BJ (cell line): Measurements from ENCODE around the gene GIMAP6. TPM values are rescaled to one million over a fixed set of nuclear protein-coding genes. Genes with fewer than 3 reads are reported as not detected.
"Not testable (repeated sequence)": the region's sequence is repeated elsewhere in the genome, so short reads cannot be mapped to it uniquely, and the experiment has no call there.

ENCODE experiments used
- CTCF ChIA-PET: fragments of 350-600 bp; formaldehyde crosslinking; extraction: SDS; loops from one replicate; lab custom pipeline; 2021; ENCODE audit warnings: antibody characterized with exemption, inconsistent platforms; lab: Yijun Ruan, JAX
- POLR2A ChIA-PET: fragments of 300-600 bp; sonication (Branson Sonifier 250); formaldehyde crosslinking; extraction: SDS; loops from one replicate; lab custom pipeline; 2021; ENCODE audit warnings: antibody characterized with exemption; lab: Charles Lee
- DNase-seq: peaks from one replicate; pipeline ENCODE4 v3.0.0-alpha.2; 2011; ENCODE audit warnings: low read depth
- H3K27me3 ChIP-seq: 2 replicates; pipeline ENCODE4 v1.6.0; 2011; ENCODE audit warnings: low read length; ENCODE audit not compliant: control insufficient read depth, insufficient read depth
- H3K36me3 ChIP-seq: 2 replicates; pipeline ENCODE4 v1.5.1; 2011; ENCODE audit warnings: low read length; ENCODE audit not compliant: control insufficient read depth, insufficient read depth
- H3K4me3 ChIP-seq: 2 replicates; pipeline ENCODE4 v1.5.1; 2011; ENCODE audit warnings: low read depth, mild to moderate bottlenecking, control low read depth, low read length
- polyA plus RNA-seq: library from polyadenylated mRNA; depleted of rRNA; stranded (reverse); fragments of >200 nt; gene quantifications from 2 replicates; pipeline ENCODE4 v1.2.3, GENCODE V29; 2011; rRNA removed
- TF ChIP-seq, protein P1 (sequence below): IDR thresholded peaks from 2 replicates; pipeline ENCODE4 v1.5.1; 2011; ENCODE audit warnings: low read depth, mild to moderate bottlenecking, control low read depth, inconsistent platforms, low read length, moderate library complexity; ENCODE audit not compliant: insufficient read depth

Gene GIMAP6
- polyA plus RNA-seq, 1 experiment = not detected

DNA sequence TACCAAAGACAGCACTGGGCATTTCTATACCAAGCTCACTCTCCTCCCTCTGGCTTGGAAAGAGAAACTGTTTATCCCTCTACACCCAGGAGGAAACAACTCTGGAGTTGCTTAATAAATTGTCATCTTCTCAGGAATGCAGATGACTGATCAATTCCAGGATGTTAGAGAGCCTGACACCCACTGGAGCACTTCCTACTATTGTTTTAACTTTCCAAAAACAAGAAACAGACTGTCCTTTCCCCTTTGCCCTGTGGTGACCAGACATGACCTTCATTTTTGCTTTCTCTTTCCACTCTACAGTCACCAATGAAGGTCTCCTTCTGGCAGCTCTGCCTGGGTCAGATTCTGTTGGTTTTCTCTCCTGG, 45.4 kb downstream of the GIMAP6 start:
- DNase-seq = no peak
- ChIA-PET POLR2A (no interaction called here), CTCF (no interaction called here)
- Histone ChIP-seq H3K36me3 (no peaks in the 10 kb centered on the region), H3K27me3 (no peaks in the 10 kb centered on the region), H3K4me3 (no peak overlapping the region)
- TF ChIP-seq, protein P1, sequence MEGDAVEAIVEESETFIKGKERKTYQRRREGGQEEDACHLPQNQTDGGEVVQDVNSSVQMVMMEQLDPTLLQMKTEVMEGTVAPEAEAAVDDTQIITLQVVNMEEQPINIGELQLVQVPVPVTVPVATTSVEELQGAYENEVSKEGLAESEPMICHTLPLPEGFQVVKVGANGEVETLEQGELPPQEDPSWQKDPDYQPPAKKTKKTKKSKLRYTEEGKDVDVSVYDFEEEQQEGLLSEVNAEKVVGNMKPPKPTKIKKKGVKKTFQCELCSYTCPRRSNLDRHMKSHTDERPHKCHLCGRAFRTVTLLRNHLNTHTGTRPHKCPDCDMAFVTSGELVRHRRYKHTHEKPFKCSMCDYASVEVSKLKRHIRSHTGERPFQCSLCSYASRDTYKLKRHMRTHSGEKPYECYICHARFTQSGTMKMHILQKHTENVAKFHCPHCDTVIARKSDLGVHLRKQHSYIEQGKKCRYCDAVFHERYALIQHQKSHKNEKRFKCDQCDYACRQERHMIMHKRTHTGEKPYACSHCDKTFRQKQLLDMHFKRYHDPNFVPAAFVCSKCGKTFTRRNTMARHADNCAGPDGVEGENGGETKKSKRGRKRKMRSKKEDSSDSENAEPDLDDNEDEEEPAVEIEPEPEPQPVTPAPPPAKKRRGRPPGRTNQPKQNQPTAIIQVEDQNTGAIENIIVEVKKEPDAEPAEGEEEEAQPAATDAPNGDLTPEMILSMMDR = no peak

DNA sequence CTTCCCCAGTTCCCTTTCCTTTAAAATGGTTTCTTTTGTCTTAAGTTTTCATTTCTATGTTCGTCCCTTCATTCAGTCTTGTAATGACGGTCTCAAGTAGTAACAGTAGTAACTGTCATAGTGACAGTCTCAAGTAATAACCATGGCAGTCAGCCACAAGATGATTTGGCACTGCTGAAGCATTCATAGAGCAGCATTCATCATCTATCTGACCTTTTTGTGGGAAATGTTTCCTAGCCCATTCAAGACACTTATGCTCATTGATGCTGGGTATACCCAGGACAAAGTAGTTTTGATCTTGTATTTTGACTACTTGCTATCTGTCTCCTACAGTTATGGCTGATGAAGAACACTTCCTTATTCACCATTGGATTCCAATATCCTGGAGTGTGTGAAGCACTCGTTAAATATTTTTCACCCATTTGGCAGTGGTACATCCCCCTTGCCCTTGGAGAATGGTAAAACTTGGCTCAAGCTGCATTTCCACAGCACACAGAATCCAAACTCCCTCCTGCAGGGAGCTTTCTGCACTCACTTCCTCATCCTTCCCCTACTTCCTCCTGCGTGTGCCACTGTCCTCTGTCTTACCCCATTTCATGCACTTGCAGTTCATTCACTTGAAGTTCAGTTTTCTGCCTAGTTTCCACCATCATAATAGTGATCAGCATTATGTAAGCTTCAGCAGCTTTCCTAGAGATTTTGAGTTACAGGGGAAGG, 46.0 kb downstream of the GIMAP6 start:
- TF ChIP-seq, protein P1 = no peak
- Histone ChIP-seq H3K27me3 (no peaks in the 10 kb centered on the region), H3K4me3 (no peak overlapping the region), H3K36me3 (no peaks in the 10 kb centered on the region)
- CTCF ChIA-PET = no interaction called here
- DNase-seq = no peak
- POLR2A ChIA-PET = no interaction called here

- CTCF ChIA-PET = interaction anchor here (0.7 kb wide), 1 partner anchor 24 kb away, joined by 3 read pairs; no protein-coding TSS in a partner anchor
- DNase-seq = no peak
- H3K27me3 ChIP-seq = no peaks in the 10 kb centered on the region
- POLR2A ChIA-PET = no interaction called here
- no peaks in the 10 kb centered on the region for H3K36me3 ChIP-seq
- no peak overlapping the region for H3K4me3 ChIP-seq
- TF ChIP-seq, protein P1 = no peak
Observed at GRCh38 chr7:150585199-150585598, 47.0 kb downstream of the GIMAP6 start.

- no peak overlapping the region for H3K4me3 ChIP-seq
- no peaks in the 10 kb centered on the region for H3K27me3 ChIP-seq
- no peaks in the 10 kb centered on the region for H3K36me3 ChIP-seq
- TF ChIP-seq, protein P1 = no peak
- DNase-seq = no peak
- CTCF ChIA-PET = interaction anchor here (0.8 kb wide), 1 partner anchor 60 kb away, joined by 3 read pairs; no protein-coding TSS in a partner anchor
- POLR2A ChIA-PET = no interaction called here
Observed at GRCh38 chr7:150580638-150581394, 51.4 kb downstream of the GIMAP6 start.

DNA sequence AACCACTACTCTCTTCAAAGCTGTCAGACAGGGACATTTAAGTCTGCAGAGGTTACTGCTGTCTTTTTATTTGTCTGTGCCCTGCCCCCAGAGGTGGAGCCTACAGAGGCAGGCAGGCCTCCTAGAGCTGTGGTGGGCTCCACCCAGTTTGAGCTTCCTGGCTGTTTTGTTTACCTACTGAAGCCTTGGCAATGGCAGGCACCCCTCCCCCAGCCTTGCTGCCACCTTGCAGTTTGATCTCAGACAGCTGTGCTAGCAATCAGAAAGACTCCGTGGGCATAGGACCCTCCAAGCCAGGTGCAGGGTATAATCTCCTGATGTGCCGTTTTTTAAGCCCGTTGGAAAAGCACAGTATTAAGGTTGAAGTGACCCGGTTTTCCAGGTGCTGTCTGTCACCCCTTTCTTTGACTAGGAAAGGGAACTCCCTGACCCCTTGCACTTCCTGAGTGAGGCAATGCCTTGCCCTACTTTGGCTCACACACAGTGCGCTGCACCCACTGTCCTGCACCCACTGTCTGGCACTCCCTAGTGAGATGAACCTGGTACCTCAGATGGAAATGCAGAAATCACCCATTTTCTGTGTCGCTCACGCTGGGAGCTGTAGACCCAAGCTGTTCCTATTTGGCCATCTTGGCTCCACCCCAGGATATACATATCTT, 52.1 kb downstream of the GIMAP6 start:
- CTCF ChIA-PET = interaction anchor here (0.8 kb wide), 1 partner anchor 60 kb away, joined by 3 read pairs; no protein-coding TSS in a partner anchor
- H3K4me3 ChIP-seq, DNase-seq, H3K27me3 ChIP-seq, H3K36me3 ChIP-seq, POLR2A ChIA-PET: not testable (repeated sequence)

Other genes starting within 250 kb of the GIMAP6 start
- not detected in 2 replicates for gene GIMAP8, start 181.8 kb downstream of the GIMAP6 start, polyA plus RNA-seq
- gene GIMAP7, start 117.5 kb downstream of the GIMAP6 start, polyA plus RNA-seq = not detected in 2 replicates
- not detected in 2 replicates for gene GIMAP4, start 65.0 kb downstream of the GIMAP6 start, polyA plus RNA-seq
- gene GIMAP2, start 53.3 kb upstream of the GIMAP6 start, polyA plus RNA-seq = 0.05 and 0.13 TPM in 2 replicates
- gene GIMAP1, start 84.2 kb upstream of the GIMAP6 start, polyA plus RNA-seq = not detected in 2 replicates
- gene GIMAP5, start 105.0 kb upstream of the GIMAP6 start, polyA plus RNA-seq = not detected in 2 replicates
- not detected in 2 replicates for gene TMEM176B, start 168.0 kb upstream of the GIMAP6 start, polyA plus RNA-seq
- gene TMEM176A, start 168.4 kb upstream of the GIMAP6 start, polyA plus RNA-seq = not detected in 2 replicates
- gene AOC1, start 220.1 kb upstream of the GIMAP6 start, polyA plus RNA-seq = not detected in 2 replicates